SU-DHL-6 (cell line): ENCODE measurements around the gene FAAP100.

ENCODE experiments used
- H2AFZ ChIP-seq: fragments of 200-600 bp; sonication (generic); 2 replicates; pipeline ENCODE4 v1.6.1; 2014; ENCODE audit warnings: low read depth, mild to moderate bottlenecking, moderate library complexity, mixed read lengths, antibody characterized with exemption, low read length; ENCODE audit not compliant: severe bottlenecking
- H3F3A ChIP-seq: fragments of 200-600 bp; shearing (Covaris generic); 2 replicates; pipeline ENCODE4 v1.6.0; 2016; ENCODE audit warnings: antibody characterized with exemption, mild to moderate bottlenecking; ENCODE audit not compliant: insufficient read depth
- H3K27ac ChIP-seq: fragments of 200-600 bp; sonication (generic); 2 replicates; pipeline ENCODE4 v1.5.1; 2016; ENCODE audit warnings: low read depth, mild to moderate bottlenecking, low read length, moderate library complexity, mixed read lengths
- H3K27me3 ChIP-seq: fragments of 200-600 bp; sonication (generic), shearing (Covaris generic); 2 replicates; pipeline ENCODE4 v1.6.0; 2014; ENCODE audit warnings: mild to moderate bottlenecking, low read length
- H3K36me3 ChIP-seq: fragments of 200-600 bp; sonication (generic); 2 replicates; pipeline ENCODE4 v1.6.1; 2014; ENCODE audit warnings: mild to moderate bottlenecking, low read length, mixed read lengths
- H3K4me2 ChIP-seq: fragments of 300-600, 200-600 bp; shearing (Covaris generic), sonication (generic); 2 replicates; pipeline ENCODE4 v1.6.0; 2014; ENCODE audit warnings: low read length, low read depth, mild to moderate bottlenecking; ENCODE audit not compliant: poor library complexity, severe bottlenecking
- H3K4me3 ChIP-seq: fragments of 200-600 bp; sonication (generic); 2 replicates; pipeline ENCODE4 v1.5.1; 2014; ENCODE audit warnings: antibody characterized with exemption, low read length, mild to moderate bottlenecking, mixed read lengths; ENCODE audit not compliant: insufficient read depth, poor library complexity, severe bottlenecking
- H3K79me2 ChIP-seq: fragments of 200-600 bp; sonication (generic); 2 replicates; pipeline ENCODE4 v1.6.1; 2014; ENCODE audit warnings: mild to moderate bottlenecking, low read length, moderate library complexity; ENCODE audit not compliant: insufficient read depth
- H3K9ac ChIP-seq: fragments of 200-600 bp; sonication (generic); 2 replicates; pipeline ENCODE4 v1.7.0; 2014; ENCODE audit warnings: mild to moderate bottlenecking, low read length
- H3K9me2 ChIP-seq: fragments of 200-600 bp; sonication (generic); replicated peaks from 2 replicates; pipeline ENCODE4 v1.6.1; 2014; ENCODE audit warnings: low read length; ENCODE audit not compliant: insufficient read depth
- H3K9me3 ChIP-seq: fragments of 200-600 bp; sonication (generic); 2 replicates; pipeline ENCODE4 v1.6.1; 2014; ENCODE audit warnings: low read length, mixed read lengths; ENCODE audit not compliant: insufficient read depth
- H4K20me1 ChIP-seq: fragments of 200-600 bp; sonication (generic); 2 replicates; pipeline ENCODE4 v1.6.1; 2014; ENCODE audit warnings: low read depth, mild to moderate bottlenecking, antibody characterized with exemption, low read length, moderate library complexity, mixed read lengths
- EZH2phosphoT487 ChIP-seq: fragments of 200-600 bp; sonication (generic), shearing (Covaris generic); conservative IDR thresholded peaks from 2 replicates; pipeline ENCODE4 v1.6.1; 2018; ENCODE audit warnings: mild to moderate bottlenecking, antibody characterized with exemption, low read length, moderate library complexity, mixed read lengths
- TF ChIP-seq, protein P1 (sequence below): fragments of 200-600 bp; sonication (generic); IDR thresholded peaks from one replicate; pipeline ENCODE4 v1.5.1; 2017; ENCODE audit warnings: antibody characterized with exemption, mild to moderate bottlenecking, low read length, moderate library complexity; ENCODE audit not compliant: insufficient read depth, poor library complexity, severe bottlenecking

FAAP100 gene

DNA sequence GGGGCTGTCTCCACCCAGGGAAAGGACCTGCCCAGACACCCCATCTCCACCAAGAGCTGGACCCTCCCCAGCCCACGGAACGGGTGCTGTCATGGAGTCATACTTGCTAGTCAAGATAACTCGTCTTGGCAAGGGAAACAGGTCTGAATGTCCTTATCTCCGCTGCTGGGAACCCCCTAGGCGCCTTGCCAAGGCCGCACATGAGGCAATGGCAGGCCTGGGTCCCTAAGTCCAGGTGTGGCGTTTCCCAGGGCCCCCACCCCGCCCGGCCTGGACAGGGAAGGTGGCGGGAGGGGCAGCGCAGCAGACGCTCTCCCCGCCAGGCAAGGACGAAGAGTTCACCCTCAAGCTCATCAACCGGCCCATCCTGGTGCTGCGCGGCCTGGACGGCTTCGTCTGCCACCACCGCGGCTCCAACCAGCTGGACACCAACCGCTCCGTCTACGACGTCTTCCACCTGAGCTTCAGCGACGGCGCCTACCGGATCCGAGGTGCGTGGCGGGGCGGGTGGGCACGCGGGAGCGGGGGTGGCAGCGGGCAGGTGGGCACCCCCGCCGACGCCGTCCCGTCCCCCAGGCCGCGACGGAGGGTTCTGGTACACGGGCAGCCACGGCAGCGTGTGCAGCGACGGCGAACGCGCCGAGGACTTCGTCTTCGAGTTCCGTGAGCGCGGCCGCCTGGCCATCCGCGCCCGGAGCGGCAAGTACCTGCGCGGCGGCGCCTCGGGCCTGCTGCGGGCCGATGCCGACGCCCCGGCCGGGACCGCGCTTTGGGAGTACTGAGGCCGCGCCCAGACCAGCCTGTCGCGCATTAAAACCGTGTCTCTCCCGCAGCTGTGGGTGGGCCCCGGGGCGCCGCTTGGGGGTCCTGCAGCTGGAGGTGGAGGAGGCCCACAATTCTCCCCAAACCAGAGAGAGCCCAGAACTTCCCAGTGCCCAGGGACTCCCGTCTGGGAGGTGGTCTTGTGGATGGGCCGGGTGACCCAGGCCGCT lies 15.6 kb downstream of the FAAP100 start:
- Histone ChIP-seq H3K36me3 (no peaks in the 10 kb centered on the region), H3K79me2 (no peaks in the 10 kb centered on the region), H3K9me2 (no peaks in the 10 kb centered on the region), H3K27ac (no peak overlapping the region), H4K20me1 (no peaks in the 10 kb centered on the region; the same call in 1 of the 2 replicates), H3K9me3 (no peaks in the 10 kb centered on the region), H3K27me3 (no peaks in the 10 kb centered on the region), H2AFZ (no peak overlapping the region), H3F3A (no peaks in the 10 kb centered on the region), H3K4me2 (no peak overlapping the region), H3K9ac (no peak overlapping the region), H3K4me3 (no peak overlapping the region)
- TF ChIP-seq EZH2phosphoT487 = no peak
- TF ChIP-seq, protein P1, sequence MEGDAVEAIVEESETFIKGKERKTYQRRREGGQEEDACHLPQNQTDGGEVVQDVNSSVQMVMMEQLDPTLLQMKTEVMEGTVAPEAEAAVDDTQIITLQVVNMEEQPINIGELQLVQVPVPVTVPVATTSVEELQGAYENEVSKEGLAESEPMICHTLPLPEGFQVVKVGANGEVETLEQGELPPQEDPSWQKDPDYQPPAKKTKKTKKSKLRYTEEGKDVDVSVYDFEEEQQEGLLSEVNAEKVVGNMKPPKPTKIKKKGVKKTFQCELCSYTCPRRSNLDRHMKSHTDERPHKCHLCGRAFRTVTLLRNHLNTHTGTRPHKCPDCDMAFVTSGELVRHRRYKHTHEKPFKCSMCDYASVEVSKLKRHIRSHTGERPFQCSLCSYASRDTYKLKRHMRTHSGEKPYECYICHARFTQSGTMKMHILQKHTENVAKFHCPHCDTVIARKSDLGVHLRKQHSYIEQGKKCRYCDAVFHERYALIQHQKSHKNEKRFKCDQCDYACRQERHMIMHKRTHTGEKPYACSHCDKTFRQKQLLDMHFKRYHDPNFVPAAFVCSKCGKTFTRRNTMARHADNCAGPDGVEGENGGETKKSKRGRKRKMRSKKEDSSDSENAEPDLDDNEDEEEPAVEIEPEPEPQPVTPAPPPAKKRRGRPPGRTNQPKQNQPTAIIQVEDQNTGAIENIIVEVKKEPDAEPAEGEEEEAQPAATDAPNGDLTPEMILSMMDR = no peak

GRCh38 chr17:81535480-81536298 lies 16.5 kb downstream of the FAAP100 start:
- H3K9me3 ChIP-seq = no peaks in the 10 kb centered on the region
- no peaks in the 10 kb centered on the region for H3K9me2 ChIP-seq
- H3K27me3 ChIP-seq = no peaks in the 10 kb centered on the region
- H3K4me2 ChIP-seq = no peak overlapping the region
- no peaks in the 10 kb centered on the region for H3K79me2 ChIP-seq
- H4K20me1 ChIP-seq = no peaks in the 10 kb centered on the region; the same call in 1 of the 2 replicates
- TF ChIP-seq, protein P1 = no peak
- TF ChIP-seq EZH2phosphoT487 = no peak
- no peaks in the 10 kb centered on the region for H3F3A ChIP-seq
- no peak overlapping the region for H3K27ac ChIP-seq
- no peak overlapping the region for H2AFZ ChIP-seq
- H3K9ac ChIP-seq = no peak overlapping the region
- H3K36me3 ChIP-seq = no peaks in the 10 kb centered on the region
- no peak overlapping the region for H3K4me3 ChIP-seq

DNA sequence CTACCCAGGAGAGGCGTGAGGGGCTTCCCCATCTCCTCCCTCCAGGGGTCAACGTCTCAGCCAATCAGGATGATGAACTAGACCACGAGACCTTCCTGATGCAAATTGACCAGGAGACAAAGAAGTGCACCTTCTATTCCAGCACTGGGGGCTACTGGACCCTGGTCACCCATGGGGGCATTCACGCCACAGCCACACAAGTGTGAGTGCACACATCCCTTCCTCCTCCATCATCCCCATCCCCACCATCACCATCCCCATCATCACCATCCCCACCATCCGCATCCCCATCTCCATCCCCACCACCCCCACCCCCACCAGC lies 17.2 kb downstream of the FAAP100 start:
- H3K4me3 ChIP-seq = no peak overlapping the region
- H3K27ac ChIP-seq = no peak overlapping the region
- no peaks in the 10 kb centered on the region for H3F3A ChIP-seq
- no peaks in the 10 kb centered on the region for H3K36me3 ChIP-seq
- no peaks in the 10 kb centered on the region for H3K9me3 ChIP-seq
- no peaks in the 10 kb centered on the region for H3K79me2 ChIP-seq
- H3K9me2 ChIP-seq = no peaks in the 10 kb centered on the region
- no peak for TF ChIP-seq EZH2phosphoT487
- TF ChIP-seq, protein P1 = no peak
- no peak overlapping the region for H2AFZ ChIP-seq
- H4K20me1 ChIP-seq = no peaks in the 10 kb centered on the region; the same call in 1 of the 2 replicates
- no peak overlapping the region for H3K9ac ChIP-seq
- no peaks in the 10 kb centered on the region for H3K27me3 ChIP-seq
- H3K4me2 ChIP-seq = no peak overlapping the region
